Midbrain (tissue), 1 donor: ENCODE measurements around the gene MMP24.
"Not testable (repeated sequence)": the region's sequence is repeated elsewhere in the genome, so short reads cannot be mapped to it uniquely, and the experiment has no call there.

Experiments used
- DNase-seq: peaks from one replicate; lab custom pipeline; 2025; lab: John Stamatoyannopoulos, UW

Gene MMP24

DNA sequence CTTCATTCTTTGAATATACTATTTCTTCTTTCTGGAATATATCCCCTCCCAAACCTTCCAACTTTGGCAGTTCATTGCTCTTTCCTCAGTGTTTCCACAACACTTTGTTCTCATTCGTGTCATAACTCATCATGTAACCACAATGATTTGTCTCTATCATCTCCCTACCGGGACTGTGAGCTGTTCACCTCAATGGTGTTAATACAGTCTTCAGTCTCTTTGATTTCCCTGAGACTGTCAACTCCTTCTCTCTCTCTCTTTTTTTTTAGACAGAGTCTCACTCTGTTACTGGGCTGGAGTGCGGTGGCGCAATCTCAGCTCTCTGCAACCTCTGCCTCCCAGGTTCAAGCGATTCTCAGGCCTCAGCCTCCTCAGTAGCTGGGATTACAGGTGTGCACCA, 2.5 kb upstream of the MMP24 start:
- DNase-seq, result no peak

- no peak for DNase-seq
Measured at GRCh38 chr20:35224536-35224935, 2.0 kb upstream of the MMP24 start.

DNA sequence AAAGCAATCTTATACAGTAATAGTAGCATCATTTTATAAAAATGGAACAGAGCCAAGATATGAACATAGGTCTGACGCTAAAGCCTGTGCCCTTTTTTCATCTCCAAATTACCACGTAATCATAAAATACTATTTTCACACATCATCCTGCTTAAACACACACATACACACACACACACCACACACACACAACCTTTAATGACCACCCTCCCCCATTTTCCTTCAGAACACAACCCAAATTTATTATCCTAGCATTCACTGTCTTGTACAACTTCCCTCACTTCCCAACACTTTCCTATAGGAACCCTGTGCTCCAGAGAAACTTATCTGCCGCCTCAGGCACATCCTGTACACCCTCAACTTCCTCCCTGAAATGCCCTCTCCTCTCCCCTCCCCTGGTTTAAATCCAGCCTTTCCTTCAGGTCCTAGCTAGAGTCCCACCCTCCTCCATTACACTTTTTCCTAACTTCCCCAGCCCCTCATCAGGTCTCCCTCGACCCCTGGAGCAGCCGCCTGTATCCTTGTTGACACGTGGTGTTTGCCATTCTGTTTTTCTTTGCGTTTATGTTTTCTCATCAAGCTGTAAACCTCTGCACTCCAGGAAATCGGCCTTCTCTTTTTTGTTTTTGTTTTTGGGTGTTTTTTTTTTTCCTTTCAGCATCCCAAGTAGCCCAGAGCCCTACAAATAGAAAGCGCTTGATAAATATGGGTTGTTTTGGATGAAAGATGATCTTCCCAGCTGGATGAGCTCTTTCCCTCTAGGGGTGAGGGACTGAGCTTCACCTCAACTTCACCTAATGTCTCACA, 968 bp upstream of the MMP24 start:
- no peak for DNase-seq

DNA sequence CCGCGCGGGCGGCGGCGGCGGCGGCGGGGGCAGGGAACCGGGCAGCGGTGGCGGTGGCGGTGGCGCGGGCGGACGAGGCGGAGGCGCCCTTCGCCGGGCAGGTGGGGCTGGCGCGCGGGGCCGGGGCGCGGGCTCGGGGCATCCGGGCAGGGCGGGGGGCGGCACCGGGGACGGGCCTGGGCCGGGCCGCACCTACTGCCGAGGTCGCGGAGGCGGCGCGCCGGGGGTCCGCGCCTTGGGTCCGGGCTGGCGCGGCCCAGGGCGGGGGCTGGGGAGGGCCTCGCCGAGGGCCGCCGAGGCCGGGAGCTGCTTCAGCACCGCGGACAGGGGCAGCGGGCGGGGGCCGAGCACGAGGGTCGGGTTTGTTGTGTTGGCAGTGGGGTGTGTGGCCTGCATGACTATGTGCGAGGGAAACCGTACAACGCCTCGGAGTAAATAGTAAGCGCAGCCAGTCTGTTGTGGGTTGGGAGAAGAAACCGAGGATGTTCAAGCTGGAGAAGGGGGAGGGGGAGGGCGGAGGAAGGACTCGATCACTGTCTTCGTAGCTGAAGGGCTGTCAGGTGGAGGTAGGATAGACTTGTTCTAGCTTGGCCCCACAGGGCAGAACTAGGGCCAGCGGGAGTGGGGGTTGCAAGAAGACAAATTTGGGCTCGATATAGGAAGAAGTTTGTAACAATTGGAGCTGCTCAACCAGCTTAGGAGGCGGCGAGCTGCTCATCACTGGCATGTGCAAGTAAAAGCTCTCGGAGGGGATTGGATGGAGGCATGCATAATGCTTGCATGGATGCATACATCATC, 593 bp downstream of the MMP24 start:
- no peak for DNase-seq

DNA sequence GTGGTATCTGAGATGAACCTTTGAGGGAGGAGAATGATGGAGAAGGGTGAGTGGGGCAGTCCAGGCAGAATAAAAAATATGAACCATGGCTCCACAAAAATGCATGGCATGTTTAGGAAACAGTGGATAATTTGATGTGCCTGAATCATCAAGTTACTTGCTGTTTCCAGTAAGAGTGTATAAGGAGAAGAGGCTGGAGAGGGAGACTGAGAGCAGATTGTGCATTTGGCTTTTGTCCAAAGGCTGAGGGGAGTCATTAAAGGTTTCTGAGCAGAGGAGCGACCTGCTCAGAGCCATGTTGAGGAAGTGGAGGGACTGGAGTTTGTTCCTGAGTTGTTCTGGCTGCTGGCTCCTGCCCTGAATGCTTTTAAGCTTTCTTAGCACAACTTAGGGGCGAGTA, 6.1 kb downstream of the MMP24 start:
- no peak for DNase-seq

DNA sequence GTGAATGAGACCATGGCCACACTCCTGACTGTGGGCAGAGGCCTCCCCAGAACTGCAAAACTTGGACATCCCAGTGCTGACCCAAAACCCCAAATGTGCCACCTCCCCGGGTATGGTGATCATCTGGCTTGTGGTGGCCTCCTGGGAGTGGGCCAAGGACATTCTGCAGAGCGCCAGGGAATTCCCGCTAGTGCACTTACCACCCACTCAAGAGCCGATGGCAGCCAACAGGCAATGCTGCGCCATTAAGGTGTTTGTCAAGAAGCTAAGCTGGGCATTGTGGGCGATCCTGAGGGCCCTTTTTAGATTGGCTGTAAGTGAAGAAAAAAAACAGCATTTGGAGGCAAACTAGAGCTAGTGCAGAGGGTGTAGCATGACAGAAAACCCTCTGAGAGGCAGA, 9.4 kb downstream of the MMP24 start:
- no peak for DNase-seq

DNA sequence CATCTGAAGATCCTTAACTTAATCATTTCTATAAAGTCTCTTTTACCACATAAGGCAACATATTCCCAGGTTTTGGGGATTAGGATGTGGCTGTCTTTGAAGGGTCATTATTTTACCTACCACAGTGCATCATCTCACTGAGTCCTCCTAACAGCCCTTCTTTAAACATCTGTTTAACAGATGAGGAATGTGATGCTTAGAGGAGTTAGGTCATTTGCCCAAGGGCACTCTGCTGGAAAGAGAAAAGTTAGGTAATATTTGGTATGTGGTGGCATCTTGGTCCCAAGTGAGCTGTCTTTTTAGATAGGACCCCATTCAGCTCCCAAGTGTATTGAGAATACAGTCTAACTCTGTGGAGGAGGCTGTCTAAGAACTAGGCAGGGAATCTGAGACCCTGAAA, 11.0 kb downstream of the MMP24 start:
- no peak for DNase-seq

DNA sequence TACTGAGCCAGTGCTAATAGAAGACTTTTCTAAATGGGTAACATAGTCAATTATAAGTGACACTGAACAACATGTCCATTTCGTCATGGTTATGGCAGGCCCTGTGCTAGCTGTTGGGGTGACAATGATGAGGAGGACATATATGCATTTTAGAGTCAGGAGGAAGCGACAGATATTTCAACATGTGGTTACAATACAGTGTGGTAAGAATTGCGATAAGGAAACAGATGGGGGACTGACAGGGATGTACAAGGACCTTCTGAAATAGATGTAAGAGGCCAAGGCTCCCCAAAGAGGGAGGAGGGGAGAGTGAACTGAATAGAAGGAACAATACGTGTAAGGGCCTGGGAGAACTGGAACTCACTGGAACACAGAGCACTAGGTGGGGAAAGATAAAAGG, 11.7 kb downstream of the MMP24 start:
- no peak for DNase-seq

DNA sequence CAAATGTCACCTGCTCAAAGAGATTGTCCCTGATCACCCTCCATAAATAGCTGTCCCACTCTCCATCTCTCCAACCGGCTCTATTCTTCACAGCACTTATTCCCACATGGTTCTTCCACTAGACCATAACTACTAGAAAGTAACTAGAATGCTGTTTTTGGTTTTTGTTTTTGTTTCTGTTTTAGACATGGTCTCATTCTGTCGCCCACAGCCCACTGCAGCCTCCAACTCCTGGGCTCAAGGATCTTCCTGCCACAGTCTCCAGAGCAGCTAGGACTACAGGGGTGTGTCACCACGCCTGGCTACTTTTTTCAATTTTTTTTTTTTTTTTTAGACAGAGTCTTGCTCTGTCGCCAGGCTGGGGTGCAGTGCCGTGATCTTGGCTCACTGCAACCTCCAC, 12.2 kb downstream of the MMP24 start:
- DNase-seq, result no peak

DNA sequence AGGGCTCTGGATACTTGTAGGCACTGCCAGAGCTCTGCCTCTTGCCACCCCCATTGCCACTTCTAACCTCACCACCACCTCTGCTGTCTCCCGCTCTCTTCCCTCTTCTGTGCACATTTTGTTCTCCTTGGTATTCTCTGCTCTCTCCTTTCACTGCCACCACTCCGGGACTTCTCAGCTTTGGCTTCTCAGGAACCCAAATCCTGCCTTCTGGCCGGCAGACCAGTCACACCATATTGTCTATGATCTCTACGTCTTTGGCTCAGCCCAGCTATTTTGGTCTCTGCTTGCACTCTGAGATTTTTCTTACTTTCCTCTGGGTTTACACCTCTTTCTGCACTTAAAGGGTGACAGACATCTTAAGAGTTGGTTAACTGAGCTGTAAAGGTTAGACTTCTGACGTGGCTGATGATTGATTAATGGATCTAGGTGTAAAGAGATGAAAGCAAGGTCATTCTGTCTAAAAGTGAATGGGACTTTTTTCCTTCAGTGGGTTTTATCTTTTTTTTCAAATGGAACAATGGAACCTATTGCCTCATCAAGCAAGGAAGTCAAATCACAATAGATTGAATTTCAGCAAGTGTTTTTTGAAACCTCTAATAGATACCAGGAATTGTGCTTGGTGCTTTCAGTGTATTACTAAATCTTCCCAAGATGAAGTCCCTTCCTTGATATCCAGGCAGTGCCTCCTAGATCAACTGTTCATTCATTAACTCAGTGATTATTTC, 13.8 kb downstream of the MMP24 start:
- no peak for DNase-seq

DNA sequence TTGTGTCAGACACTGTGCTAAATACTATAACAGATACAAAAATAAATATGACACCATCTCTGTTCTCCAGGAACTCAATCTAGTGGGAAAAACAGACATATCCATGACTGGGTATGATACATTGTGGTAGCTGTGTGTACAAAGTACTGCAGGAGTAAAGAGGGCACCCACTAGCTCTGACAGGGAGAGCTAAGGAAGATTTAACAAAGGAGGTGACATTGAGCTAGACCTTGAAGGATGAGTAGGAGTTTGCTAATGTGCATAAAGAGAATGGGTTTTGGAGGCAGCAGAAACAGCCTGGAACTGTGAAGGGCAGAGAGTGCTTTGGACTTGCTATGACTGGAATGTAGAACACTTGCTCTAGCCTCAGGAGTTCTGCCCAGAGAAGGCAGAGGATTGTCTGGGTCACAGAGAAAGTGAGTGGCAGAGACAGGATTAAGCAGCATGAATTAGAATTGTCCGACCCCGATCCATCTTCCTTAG, 14.4 kb downstream of the MMP24 start:
- no peak for DNase-seq

GRCh38 chr20:35243317-35243716, 16.8 kb downstream of the MMP24 start:
- DNase-seq, result no peak

- no peak for DNase-seq
Measured at GRCh38 chr20:35243986-35244385, 17.5 kb downstream of the MMP24 start.

- DNase-seq, result no peak
Measured at GRCh38 chr20:35246723-35247122, 20.2 kb downstream of the MMP24 start.

- DNase-seq, result no peak
Measured at GRCh38 chr20:35248641-35249475, 22.4 kb downstream of the MMP24 start.

- DNase-seq, result no peak
Measured at GRCh38 chr20:35251613-35251940, 25.1 kb downstream of the MMP24 start.

- no peak for DNase-seq
Measured at GRCh38 chr20:35252037-35252461, 25.6 kb downstream of the MMP24 start.

DNA sequence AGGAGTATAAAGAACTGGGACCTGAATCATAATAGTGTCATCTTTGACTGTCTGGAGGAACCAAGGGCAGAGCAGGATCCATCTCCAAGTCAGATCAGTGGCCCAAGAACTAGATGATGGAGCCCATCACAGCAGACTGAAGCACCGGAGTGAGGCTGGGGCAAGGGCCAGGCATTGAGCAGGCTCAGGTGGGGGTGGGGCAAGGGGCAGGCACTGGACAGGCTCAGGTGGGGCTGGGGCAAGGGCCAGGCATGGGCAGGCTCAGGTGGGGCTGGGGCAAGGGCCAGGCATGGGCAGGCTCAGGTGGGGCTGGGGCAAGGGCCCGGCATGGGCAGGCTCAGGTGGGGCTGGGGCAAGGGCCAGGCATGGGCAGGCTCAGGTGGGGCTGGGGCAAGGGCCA, 26.1 kb downstream of the MMP24 start:
- not testable (repeated sequence) for DNase-seq

DNA sequence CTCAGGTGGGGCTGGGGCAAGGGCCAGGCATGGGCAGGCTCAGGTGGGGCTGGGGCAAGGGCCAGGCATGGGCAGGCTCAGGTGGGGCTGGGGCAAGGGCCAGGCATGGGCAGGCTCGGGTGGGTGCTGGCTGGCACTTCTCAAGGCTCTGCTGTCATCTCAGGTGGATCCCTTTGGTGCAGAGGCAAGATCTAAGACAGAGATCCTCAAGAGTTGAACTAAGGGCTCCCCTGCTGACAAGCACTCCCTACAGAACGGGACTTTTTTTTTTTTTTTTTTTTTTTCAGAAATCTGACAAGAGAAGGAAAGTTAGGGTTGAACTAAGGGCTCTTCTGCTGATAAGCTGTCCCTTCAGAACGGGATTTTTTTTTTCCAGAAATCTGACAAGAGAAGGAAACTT, 26.5 kb downstream of the MMP24 start:
- no peak for DNase-seq

- no peak for DNase-seq
Measured at GRCh38 chr20:35254448-35254999, 28.0 kb downstream of the MMP24 start.

GRCh38 chr20:35257175-35257909, 30.9 kb downstream of the MMP24 start:
- DNase-seq, result no peak
